ENCODE data around the gene KCNMB2. TPM values are rescaled to one million over a fixed set of nuclear protein-coding genes. Genes with fewer than 3 reads are reported as not detected.

KCNMB2 gene
- total and polyA plus RNA-seq, 2 experiments from 2014 or later: not detected

DNA sequence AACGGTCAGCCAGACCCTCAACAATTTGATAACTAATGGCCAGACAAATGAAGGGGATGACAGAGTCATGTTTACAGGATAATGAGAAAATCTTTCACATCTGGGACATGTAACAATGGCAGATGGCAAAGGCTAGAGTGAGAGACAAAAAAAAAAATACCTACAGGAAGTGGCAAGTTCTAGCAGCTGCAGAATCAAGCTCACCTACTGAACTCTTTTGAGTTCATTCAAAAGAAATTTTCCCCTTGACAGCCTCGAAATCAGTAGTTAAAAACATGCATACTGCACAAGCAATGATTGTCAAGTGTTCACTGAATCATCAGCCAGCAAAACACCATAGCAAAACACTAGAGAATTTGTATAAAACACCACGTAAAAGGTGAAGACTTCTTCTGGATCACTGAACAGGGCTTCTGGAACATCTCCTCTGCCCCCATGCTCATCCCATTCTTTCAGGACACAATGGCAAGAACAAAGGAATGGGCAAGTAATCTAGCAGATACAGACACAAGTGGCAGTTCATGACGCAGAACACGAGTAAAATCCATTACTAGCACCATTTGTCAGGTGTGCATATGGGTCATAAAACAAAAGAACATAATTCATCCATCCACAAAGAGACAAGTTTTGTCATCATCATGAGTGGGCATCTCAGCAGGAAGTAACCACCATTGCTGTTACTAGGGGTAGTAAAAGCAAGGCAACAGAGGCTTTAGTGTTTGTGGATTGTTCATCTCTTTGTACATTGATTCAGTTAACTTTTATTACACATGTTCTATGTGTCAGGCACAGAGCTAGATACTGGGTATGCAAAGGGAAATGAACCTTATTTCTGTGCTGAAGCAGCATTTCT, 13.8 kb upstream of the KCNMB2 start:
- Histone ChIP-seq H3K4me2 (ENCODE audit: unreplicated experiment) (no peak overlapping the region), H4K20me1 (ENCODE audit: insufficient read depth) (no peaks in the 10 kb centered on the region), H3K79me2 (ENCODE audit: insufficient read depth) (no peaks in the 10 kb centered on the region), H3F3A (ENCODE audit: insufficient read depth) (no peaks in the 10 kb centered on the region), H3K27ac (no peak overlapping the region), H3K9me3 (ENCODE audit: low read depth) (no peaks in the 10 kb centered on the region), H3K9me2 (ENCODE audit: insufficient read depth) (no peaks in the 10 kb centered on the region), H3K4me1 (ENCODE audit: insufficient read depth) (no peaks in the 10 kb centered on the region), H3K4me3 (no peak overlapping the region), H2AFZ (no peak overlapping the region), H3K36me3 (ENCODE audit: low read depth) (no peaks in the 10 kb centered on the region), H3K27me3 (replicated peaks; ENCODE audit: insufficient read depth) (no peaks in the 10 kb centered on the region), H3K9ac (no peak overlapping the region)
- TF ChIP-seq EZH2phosphoT487 (IDR thresholded peaks at IDR 0.05; ENCODE audit: insufficient read depth, low read depth) (no peak), EZH2 (IDR thresholded peaks at IDR 0.05; ENCODE audit: insufficient read depth, poor library complexity, severe bottlenecking) (no peak)
- DNase-seq: no peak
- 12 to 22% methylated on average over 5 of the region's 5 CpGs for WGBS, 2 experiments (ENCODE audit: low coverage in 1 of 2, low lambda C conversion rate in 2 of 2, missing lambda C conversion rate in 2 of 2)
- in situ Hi-C loops (cut with MboI): no loop called here

DNA sequence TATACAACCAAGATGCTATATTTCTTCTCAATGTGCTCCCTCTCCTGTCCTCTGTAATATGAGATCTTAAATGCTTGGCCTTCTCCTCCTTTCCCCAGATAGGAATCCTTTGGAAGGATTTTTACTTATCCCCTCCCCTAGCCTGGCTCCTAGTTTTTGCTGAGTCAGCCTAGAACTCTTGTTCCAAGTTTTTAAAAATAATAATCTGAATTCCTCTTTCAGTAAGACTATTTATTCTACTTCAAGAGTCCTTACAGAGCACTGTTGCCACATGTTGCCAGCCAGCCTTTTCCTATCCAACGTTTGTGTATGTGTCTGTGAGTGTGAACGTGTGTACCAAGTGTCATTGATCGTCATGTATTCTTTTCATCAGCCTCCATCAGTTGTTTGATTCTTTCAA, 11.0 kb upstream of the KCNMB2 start:
- in situ Hi-C loops (cut with MboI): no loop called here
- no peaks in the 10 kb centered on the region for H3K9me2 ChIP-seq (ENCODE audit: insufficient read depth)
- H3K27ac ChIP-seq: no peak overlapping the region
- 10 to 18% methylated on average over 3 of the region's 3 CpGs for WGBS, 2 experiments (ENCODE audit: low coverage in 1 of 2, low lambda C conversion rate in 2 of 2, missing lambda C conversion rate in 2 of 2)
- H4K20me1 ChIP-seq (ENCODE audit: insufficient read depth): no peaks in the 10 kb centered on the region
- no peaks in the 10 kb centered on the region for H3K9me3 ChIP-seq (ENCODE audit: low read depth)
- TF ChIP-seq EZH2 (IDR thresholded peaks at IDR 0.05; ENCODE audit: insufficient read depth, poor library complexity, severe bottlenecking) (no peak), EZH2phosphoT487 (IDR thresholded peaks at IDR 0.05; ENCODE audit: insufficient read depth, low read depth) (no peak)
- no peak overlapping the region for H2AFZ ChIP-seq
- H3K9ac ChIP-seq: no peak overlapping the region
- no peaks in the 10 kb centered on the region for H3K36me3 ChIP-seq (ENCODE audit: low read depth)
- no peaks in the 10 kb centered on the region for H3K79me2 ChIP-seq (ENCODE audit: insufficient read depth)
- no peaks in the 10 kb centered on the region for H3K27me3 ChIP-seq (replicated peaks; ENCODE audit: insufficient read depth)
- no peak overlapping the region for H3K4me3 ChIP-seq
- H3K4me2 ChIP-seq (ENCODE audit: unreplicated experiment): no peak overlapping the region
- no peak for DNase-seq
- no peaks in the 10 kb centered on the region for H3F3A ChIP-seq (ENCODE audit: insufficient read depth)
- no peaks in the 10 kb centered on the region for H3K4me1 ChIP-seq (ENCODE audit: insufficient read depth)

DNA sequence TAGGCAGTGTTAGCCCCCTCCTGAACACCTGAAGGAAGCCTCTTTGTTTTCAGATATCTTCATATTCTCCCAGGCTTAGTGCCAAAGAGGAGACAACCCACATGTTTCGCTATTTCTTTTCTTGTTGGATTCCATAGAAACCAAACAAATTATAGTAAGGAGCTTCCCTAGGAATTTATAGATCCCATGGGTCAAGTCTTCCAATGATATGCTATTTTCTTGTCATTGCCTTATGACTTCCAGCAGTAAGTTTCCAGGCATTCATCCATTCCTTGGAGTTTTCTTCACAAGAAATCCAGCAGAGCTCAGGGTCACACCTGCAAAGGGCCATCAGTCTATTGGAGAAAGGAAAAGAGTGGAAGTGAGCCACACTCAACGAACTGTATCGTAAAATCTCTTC, 9.9 kb upstream of the KCNMB2 start:
- Histone ChIP-seq H2AFZ (no peak overlapping the region), H3F3A (ENCODE audit: insufficient read depth) (no peaks in the 10 kb centered on the region), H3K27ac (no peak overlapping the region), H3K36me3 (ENCODE audit: low read depth) (no peaks in the 10 kb centered on the region), H3K9me3 (ENCODE audit: low read depth) (no peaks in the 10 kb centered on the region), H4K20me1 (ENCODE audit: insufficient read depth) (no peaks in the 10 kb centered on the region), H3K79me2 (ENCODE audit: insufficient read depth) (no peaks in the 10 kb centered on the region), H3K4me3 (no peak overlapping the region), H3K4me1 (ENCODE audit: insufficient read depth) (no peaks in the 10 kb centered on the region), H3K4me2 (ENCODE audit: unreplicated experiment) (no peak overlapping the region), H3K9me2 (ENCODE audit: insufficient read depth) (no peaks in the 10 kb centered on the region), H3K27me3 (replicated peaks; ENCODE audit: insufficient read depth) (no peaks in the 10 kb centered on the region), H3K9ac (no peak overlapping the region)
- 46 to 53% methylated on average over 3 of the region's 3 CpGs for WGBS, 2 experiments (ENCODE audit: low coverage in 1 of 2, low lambda C conversion rate in 2 of 2, missing lambda C conversion rate in 2 of 2)
- no peak for DNase-seq
- in situ Hi-C loops (cut with MboI): no loop called here
- TF ChIP-seq EZH2 (IDR thresholded peaks at IDR 0.05; ENCODE audit: insufficient read depth, poor library complexity, severe bottlenecking) (no peak), EZH2phosphoT487 (IDR thresholded peaks at IDR 0.05; ENCODE audit: insufficient read depth, low read depth) (no peak)

DNA sequence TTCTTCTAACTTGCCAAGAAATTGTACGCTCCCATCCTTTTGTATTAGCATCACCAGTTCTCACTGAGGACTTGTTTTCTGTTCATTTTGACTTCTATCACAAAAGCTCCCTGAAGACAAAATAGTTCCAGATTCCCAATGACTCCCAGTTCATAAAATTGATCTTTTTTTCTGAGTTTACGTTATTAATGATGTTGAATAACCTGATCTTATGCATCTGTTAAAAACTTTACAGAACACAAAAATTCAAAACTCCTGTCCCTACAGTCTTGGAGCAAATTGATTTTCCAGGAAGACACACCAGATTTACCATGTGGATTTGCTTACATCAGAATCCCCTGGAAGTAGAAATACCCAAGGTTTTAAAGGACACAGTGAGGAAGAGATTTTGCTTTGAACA, 8.3 kb upstream of the KCNMB2 start:
- H2AFZ ChIP-seq: no peak overlapping the region
- no peaks in the 10 kb centered on the region for H3K9me2 ChIP-seq (ENCODE audit: insufficient read depth)
- H3K27ac ChIP-seq: no peak overlapping the region
- H3K4me1 ChIP-seq (ENCODE audit: insufficient read depth): no peaks in the 10 kb centered on the region
- in situ Hi-C loops (cut with MboI): no loop called here
- no peak for DNase-seq
- no peak overlapping the region for H3K9ac ChIP-seq
- no peaks in the 10 kb centered on the region for H3K36me3 ChIP-seq (ENCODE audit: low read depth)
- H3K4me3 ChIP-seq: no peak overlapping the region
- no peaks in the 10 kb centered on the region for H3K79me2 ChIP-seq (ENCODE audit: insufficient read depth)
- H3K4me2 ChIP-seq (ENCODE audit: unreplicated experiment): no peak overlapping the region
- H3K9me3 ChIP-seq (ENCODE audit: low read depth): no peaks in the 10 kb centered on the region
- TF ChIP-seq EZH2 (IDR thresholded peaks at IDR 0.05; ENCODE audit: insufficient read depth, poor library complexity, severe bottlenecking) (no peak), EZH2phosphoT487 (IDR thresholded peaks at IDR 0.05; ENCODE audit: insufficient read depth, low read depth) (no peak)
- H4K20me1 ChIP-seq (ENCODE audit: insufficient read depth): no peaks in the 10 kb centered on the region
- WGBS, 2 experiments (ENCODE audit: low coverage in 1 of 2, low lambda C conversion rate in 2 of 2, missing lambda C conversion rate in 2 of 2): 41 to 48% methylated on average over 2 of the region's 2 CpGs
- no peaks in the 10 kb centered on the region for H3K27me3 ChIP-seq (replicated peaks; ENCODE audit: insufficient read depth)
- H3F3A ChIP-seq (ENCODE audit: insufficient read depth): no peaks in the 10 kb centered on the region

Data from GM23248 (cell line).